Naive thymus-derived CD8-positive, alpha-beta T cell (primary cell): ENCODE results near the gene AP2A1. TPM values are rescaled to one million over a fixed set of nuclear protein-coding genes. Genes with fewer than 3 reads are reported as not detected.
A peak's percentile ranks its signal among the peaks of the same experiment; 100 is the strongest.

Experiments
- ATAC-seq, 2 donors: fragments of 150-1000 bp; cut with Tn5 transposase in 1 of 2; sonication (Bioruptor Pico), chemical (Tn5 transposase) in 1 of 2; 1 replicate in 1 of 2; 2 replicates in 1 of 2; pipeline ENCODE4 v1.10.0; 2021; ENCODE audit warnings: mild to moderate bottlenecking in 2 of 2, moderate library complexity in 2 of 2
- POLR2A ChIA-PET: fragments of 350-600 bp; sonication (Branson Sonifier 250); formaldehyde crosslinking; loops from one replicate; lab custom pipeline; 2021; ENCODE audit warnings: antibody characterized with exemption; lab: Charles Lee
- DNase-seq, 10 donors: peaks; one replicate each; pipeline versions ENCODE4 v3.0.0 to v3.0.0-alpha.2; 2020 to 2022
- H3K27ac Mint-ChIP-seq, 10 donors: one replicate each; pipeline ENCODE4 v1.8.0; 2020 to 2022; ENCODE audit warnings: mild to moderate bottlenecking in 10 of 10, mixed read lengths in 10 of 10, moderate library complexity in 4 of 10, inconsistent platforms in 1 of 10
- H3K27me3 Mint-ChIP-seq, 5 donors: one replicate each; pipeline ENCODE4 v1.8.0; 2021 to 2022; ENCODE audit warnings: mixed read lengths in 5 of 5
- H3K36me3 Mint-ChIP-seq, 3 donors: one replicate each; pipeline ENCODE4 v1.8.0; 2020 to 2022; ENCODE audit warnings: mixed read lengths in 3 of 3, mild to moderate bottlenecking in 2 of 3, inconsistent platforms in 1 of 3
- H3K4me1 Mint-ChIP-seq, 4 donors: one replicate each; pipeline ENCODE4 v1.8.0; 2021 to 2022; ENCODE audit warnings: mixed read lengths in 4 of 4
- H3K4me3 Mint-ChIP-seq, 10 donors: one replicate each; pipeline ENCODE4 v1.8.0; 2020 to 2022; ENCODE audit warnings: mild to moderate bottlenecking in 10 of 10, mixed read lengths in 10 of 10, moderate library complexity in 6 of 10, inconsistent platforms in 1 of 10
- H3K9me3 Mint-ChIP-seq, 9 donors: one replicate each; pipeline ENCODE4 v1.8.0; 2020 to 2022; ENCODE audit warnings: mixed read lengths in 9 of 9, mild to moderate bottlenecking in 3 of 9, inconsistent platforms in 1 of 9, moderate library complexity in 1 of 9
- microRNA-seq: library from miRNA; unstranded; fragments of <30 nt; microRNA quantifications from one replicate; pipeline ENCODE4 v1.2.0, GENCODE V29; 2022; ENCODE audit warnings: borderline microRNAs expressed
- polyA plus RNA-seq, 3 donors: library from polyadenylated mRNA; unstranded; fragments of 300-500 nt; fragmentation: Illumina TruSeq; gene quantifications; one replicate each; pipeline ENCODE4 v1.2.3, GENCODE V29; 2021
- total RNA-seq, 8 experiments: library from RNA in 2 of 8; stranded (reverse) in 2 of 8; gene quantifications; one replicate each; pipeline ENCODE4 v1.2.3 and lab custom pipeline; 2021 to 2026

The AP2A1 gene
- total and polyA plus RNA-seq, 5 experiments from 2014 or later: 4.5 to 57.8 (median 6.5) TPM

DNA sequence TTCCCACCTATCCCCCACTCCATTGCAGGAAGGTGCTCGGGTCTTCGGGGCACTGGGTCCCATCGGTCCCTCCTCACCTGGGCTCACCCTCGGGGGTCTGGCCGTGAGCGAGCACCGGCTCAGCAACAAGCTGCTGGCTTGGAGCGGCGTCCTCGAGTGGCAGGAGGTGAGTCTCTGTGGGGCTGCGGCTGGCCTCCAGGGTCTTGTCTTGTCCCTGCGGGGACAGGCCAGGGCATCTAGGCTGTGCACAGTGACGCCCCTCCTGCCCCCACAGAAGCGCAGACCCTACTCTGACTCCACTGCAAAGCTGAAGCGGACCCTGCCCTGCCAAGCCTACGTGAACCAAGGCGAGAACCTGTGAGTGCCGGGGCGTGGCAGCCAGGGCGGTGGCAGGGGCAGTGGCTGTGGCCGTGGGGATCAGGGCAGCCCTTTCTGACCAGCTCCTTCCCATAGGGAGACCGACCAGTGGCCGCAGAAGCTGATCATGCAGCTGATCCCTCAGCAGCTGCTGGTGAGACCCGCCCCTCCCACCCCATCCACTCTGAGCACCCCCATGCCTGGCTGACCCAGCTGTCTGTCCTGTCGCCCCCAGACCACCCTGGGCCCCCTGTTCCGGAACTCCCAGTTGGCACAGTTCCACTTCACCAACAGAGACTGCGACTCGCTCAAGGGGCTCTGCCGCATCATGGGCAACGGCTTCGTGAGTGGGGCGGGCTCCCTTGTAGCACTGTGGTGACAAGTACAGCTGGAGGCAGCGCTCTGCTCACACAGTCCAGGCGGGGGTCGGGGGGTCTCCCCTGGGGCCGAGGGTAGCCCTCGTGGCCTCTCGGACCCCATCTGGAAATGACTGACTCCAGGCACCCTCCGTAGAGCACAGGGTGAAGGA, 87.8 kb downstream of the AP2A1 start:
- no peaks in the 10 kb centered on the region for H3K27me3 Mint-ChIP-seq
- H3K4me1 Mint-ChIP-seq: peaks cover 16 to 32% (median 23%) of the 10 kb centered on the region in 4 donors
- DNase-seq (no peak), ATAC-seq (no peak)
- H3K36me3 Mint-ChIP-seq: peaks cover 0 to 19% (median 0%) of the 10 kb centered on the region in 3 donors
- POLR2A ChIA-PET: interaction anchor here (9.1 kb wide), 1 partner anchor 12 kb away, joined by 137 read pairs; the partner anchor contains the start of gene PNKP
- H3K27ac Mint-ChIP-seq: no peak overlapping the region
- no peak overlapping the region for H3K4me3 Mint-ChIP-seq
- peaks cover 0 to 3% (median 0%) of the 10 kb centered on the region in 9 donors for H3K9me3 Mint-ChIP-seq

- POLR2A ChIA-PET: interaction anchor here (9.1 kb wide), 1 partner anchor 11 kb away, joined by 137 read pairs; the partner anchor contains the start of gene PNKP
Observed at GRCh38 chr19:49855277-49855675, 88.5 kb downstream of the AP2A1 start.

GRCh38 chr19:49855676-49856573, 89.1 kb downstream of the AP2A1 start:
- no peaks in the 10 kb centered on the region for H3K9me3 Mint-ChIP-seq
- no peaks in the 10 kb centered on the region for H3K27me3 Mint-ChIP-seq
- peaks cover 0 to 27% (median 2%) of the 10 kb centered on the region in 3 donors for H3K36me3 Mint-ChIP-seq
- ATAC-seq (no peak), DNase-seq (no peak)
- POLR2A ChIA-PET: interaction anchor here (0.8 to 9.1 kb wide), 2 partner anchors 10 to 22 kb away, joined by 3 to 137 read pairs; partner anchors contain the start of genes AKT1S1, PNKP and TBC1D17
- peak overlapping the region in 6 of 10 donors; percentile 14 to 80 (median 48) for H3K27ac Mint-ChIP-seq
- H3K4me3 Mint-ChIP-seq: peak overlapping the region in 1 of 10 donors; percentile 1
- H3K4me1 Mint-ChIP-seq: peaks cover 9 to 23% (median 16%) of the 10 kb centered on the region in 4 donors

More at GRCh38 chr19:49855277-49855675, 88.5 kb downstream of the AP2A1 start:
- ATAC-seq (no peak), DNase-seq (no peak)
- Mint-ChIP-seq H3K36me3 (peaks cover 0 to 23% (median 2%) of the 10 kb centered on the region in 3 donors), H3K4me1 (peaks cover 11 to 25% (median 17%) of the 10 kb centered on the region in 4 donors), H3K9me3 (no peaks in the 10 kb centered on the region), H3K4me3 (peak overlapping the region in 2 of 10 donors; percentile 1 to 27), H3K27me3 (no peaks in the 10 kb centered on the region), H3K27ac (peak overlapping the region in 5 of 10 donors; percentile 16 to 80 (median 57))

DNA sequence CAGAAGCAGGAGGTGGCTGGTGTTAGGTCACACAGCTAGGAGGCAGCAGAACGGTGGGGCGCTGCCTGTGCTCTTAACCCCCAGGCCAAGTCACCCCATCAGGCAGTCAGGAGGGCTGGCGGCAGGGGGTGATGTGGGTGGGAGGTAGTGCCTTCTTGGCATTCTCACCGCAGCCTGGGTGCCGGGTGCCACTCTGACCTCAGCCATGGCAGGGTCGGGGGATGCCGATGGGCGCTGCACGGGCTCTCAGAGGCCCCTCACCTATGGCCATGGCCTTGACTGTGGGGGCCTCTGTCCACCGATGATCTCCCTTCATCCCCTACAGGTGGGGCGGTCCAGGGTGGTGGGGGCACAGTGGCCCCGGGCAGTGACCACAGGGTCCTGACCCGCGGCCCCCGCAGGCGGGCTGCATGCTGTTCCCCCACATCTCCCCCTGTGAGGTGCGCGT, 89.8 kb downstream of the AP2A1 start:
- POLR2A ChIA-PET: interaction anchor here (0.8 to 9.1 kb wide), 2 partner anchors 10 to 21 kb away, joined by 3 to 137 read pairs; partner anchors contain the start of genes AKT1S1, PNKP and TBC1D17

More for the DNA sequence above, 89.8 kb downstream of the AP2A1 start:
- ATAC-seq: no peak
- DNase-seq: no peak
- Mint-ChIP-seq H3K27ac (no peak overlapping the region), H3K4me3 (peak overlapping the region in 1 of 10 donors; percentile 30), H3K4me1 (peaks cover 9 to 23% (median 16%) of the 10 kb centered on the region in 4 donors), H3K36me3 (peaks cover 0 to 32% (median 2%) of the 10 kb centered on the region in 3 donors), H3K9me3 (no peaks in the 10 kb centered on the region), H3K27me3 (no peaks in the 10 kb centered on the region)

Small RNA genes within 50 kb of the gene (microRNA-seq; reads per million reads assigned to microRNA genes)
- gene MIR4749 (1.0 reads per million), gene MIR6799 (not detected), gene MIR6800 (not detected)

Other genes starting within 250 kb of the AP2A1 start
- 1 to 10 TPM; 1.6 to 3.6 TPM for gene RCN3, start 239.0 kb upstream of the AP2A1 start, total RNA-seq
- gene RCN3, start 239.0 kb upstream of the AP2A1 start, polyA plus RNA-seq: 1 to 10 TPM; 1.5 to 4.5 (median 2.8) TPM
- gene NOSIP, start 186.4 kb upstream of the AP2A1 start, total RNA-seq: 100 to 1,000 TPM; 162 to 173 TPM
- 100 to 1,000 TPM; 662 to 854 (median 844) TPM for gene NOSIP, start 186.4 kb upstream of the AP2A1 start, polyA plus RNA-seq
- 1 to 10 TPM; 1.9 to 2.4 TPM for gene PRRG2, start 185.7 kb upstream of the AP2A1 start, total RNA-seq
- gene PRRG2, start 185.7 kb upstream of the AP2A1 start, polyA plus RNA-seq: under 1 TPM; 0.28 to 0.34 (median 0.32) TPM
- 10 to 100 TPM; 61.6 to 62.1 TPM for gene PRR12, start 175.8 kb upstream of the AP2A1 start, total RNA-seq
- gene PRR12, start 175.8 kb upstream of the AP2A1 start, polyA plus RNA-seq: under 1 TPM; 0.24 to 0.69 (median 0.37) TPM
- 10 to 100 TPM; 10.4 to 12.7 TPM for gene RRAS, start 126.9 kb upstream of the AP2A1 start, total RNA-seq
- gene RRAS, start 126.9 kb upstream of the AP2A1 start, polyA plus RNA-seq: 10 to 100 TPM; 21.8 to 30.2 (median 28.4) TPM
- gene SCAF1, start 124.8 kb upstream of the AP2A1 start, total RNA-seq: 10 to 100 TPM; 51.0 to 62.3 TPM
- 1 to 10 TPM; 1.1 to 2.5 (median 1.2) TPM for gene SCAF1, start 124.8 kb upstream of the AP2A1 start, polyA plus RNA-seq
- 100 to 1,000 TPM; 279 to 303 TPM for gene IRF3, start 101.1 kb upstream of the AP2A1 start, total RNA-seq
- 10 to 100 TPM; 54.6 to 76.1 (median 65.1) TPM for gene IRF3, start 101.1 kb upstream of the AP2A1 start, polyA plus RNA-seq
- 10 to 100 TPM; 22.5 to 24.0 TPM for gene BCL2L12, start 101.1 kb upstream of the AP2A1 start, total RNA-seq
- gene BCL2L12, start 101.1 kb upstream of the AP2A1 start, polyA plus RNA-seq: 10 to 100 TPM; 19.3 to 20.6 (median 19.6) TPM
- gene PRMT1, start 89.7 kb upstream of the AP2A1 start, total RNA-seq: 100 to 1,000 TPM in 1 of 2 experiments, 10 to 100 TPM in 1; 97.4 to 100 TPM
- gene PRMT1, start 89.7 kb upstream of the AP2A1 start, polyA plus RNA-seq: 100 to 1,000 TPM; 150 to 162 (median 158) TPM
- gene ADM5, start 77.4 kb upstream of the AP2A1 start, total RNA-seq: 1 to 10 TPM; 3.5 to 5.1 TPM
- under 1 TPM in 2 of 3 donors, not detected in 1; 0.14 to 0.53 TPM for gene ADM5, start 77.4 kb upstream of the AP2A1 start, polyA plus RNA-seq
- 1 to 10 TPM; 2.3 to 2.7 TPM for gene CPT1C, start 75.9 kb upstream of the AP2A1 start, total RNA-seq
- gene CPT1C, start 75.9 kb upstream of the AP2A1 start, polyA plus RNA-seq: under 1 TPM; 0.19 to 0.54 (median 0.40) TPM
- gene TSKS, start 3.7 kb upstream of the AP2A1 start, total RNA-seq: 1 to 10 TPM; 3.5 to 4.8 TPM
- 1 to 10 TPM in 1 of 3 donors, under 1 TPM in 2; 0.17 to 1.2 (median 0.40) TPM for gene TSKS, start 3.7 kb upstream of the AP2A1 start, polyA plus RNA-seq
- gene FUZ, start 46.3 kb downstream of the AP2A1 start, total RNA-seq: 10 to 100 TPM; 23.0 to 28.8 TPM
- 1 to 10 TPM; 5.4 to 7.5 (median 7.0) TPM for gene FUZ, start 46.3 kb downstream of the AP2A1 start, polyA plus RNA-seq
- 10 to 100 TPM; 39.8 to 43.2 TPM for gene MED25, start 51.3 kb downstream of the AP2A1 start, total RNA-seq
- 10 to 100 TPM in 2 of 3 donors, 1 to 10 TPM in 1; 7.5 to 19.2 (median 13.1) TPM for gene MED25, start 51.3 kb downstream of the AP2A1 start, polyA plus RNA-seq
- 100 to 1,000 TPM; 178 to 186 TPM for gene PTOV1, start 84.2 kb downstream of the AP2A1 start, total RNA-seq
- gene PTOV1, start 84.2 kb downstream of the AP2A1 start, polyA plus RNA-seq: 10 to 100 TPM; 42.9 to 67.4 (median 50.9) TPM
- gene PNKP, start 100.6 kb downstream of the AP2A1 start, total RNA-seq: 100 to 1,000 TPM; 170 to 176 TPM
- gene PNKP, start 100.6 kb downstream of the AP2A1 start, polyA plus RNA-seq: 10 to 100 TPM; 21.1 to 24.3 (median 21.4) TPM
- 10 to 100 TPM; 28.4 to 30.4 TPM for gene AKT1S1, start 110.4 kb downstream of the AP2A1 start, total RNA-seq
- gene AKT1S1, start 110.4 kb downstream of the AP2A1 start, polyA plus RNA-seq: 1 to 10 TPM; 2.6 to 4.5 (median 3.9) TPM
- 10 to 100 TPM; 92.7 to 94.0 TPM for gene TBC1D17, start 110.7 kb downstream of the AP2A1 start, total RNA-seq
- 10 to 100 TPM in 2 of 3 donors, 1 to 10 TPM in 1; 8.1 to 17.7 (median 11.3) TPM for gene TBC1D17, start 110.7 kb downstream of the AP2A1 start, polyA plus RNA-seq
- gene IL4I1, start 129.9 kb downstream of the AP2A1 start, total RNA-seq: 1 to 10 TPM in 1 of 2 experiments, under 1 TPM in 1; 0.85 to 1.1 TPM
- gene IL4I1, start 129.9 kb downstream of the AP2A1 start, polyA plus RNA-seq: under 1 TPM; 0.24 to 0.26 (median 0.25) TPM
- 1 to 10 TPM; 8.4 to 9.2 TPM for gene ATF5, start 162.2 kb downstream of the AP2A1 start, total RNA-seq
- under 1 TPM; 0.71 to 0.97 (median 0.84) TPM for gene ATF5, start 162.2 kb downstream of the AP2A1 start, polyA plus RNA-seq
- gene NUP62, start 162.5 kb downstream of the AP2A1 start, total RNA-seq: 10 to 100 TPM; 53.9 to 61.4 TPM
- 10 to 100 TPM; 38.5 to 54.5 (median 49.1) TPM for gene NUP62, start 162.5 kb downstream of the AP2A1 start, polyA plus RNA-seq
- gene SIGLEC11, start 194.2 kb downstream of the AP2A1 start, total RNA-seq: not detected
- not detected for gene SIGLEC11, start 194.2 kb downstream of the AP2A1 start, polyA plus RNA-seq